Left renal pelvis (tissue), 4 donors: Measurements from ENCODE around the gene DUOXA2. TPM values are rescaled to one million over a fixed set of nuclear protein-coding genes. Genes with fewer than 3 reads are reported as not detected.
"Not testable (repeated sequence)": the region's sequence is repeated elsewhere in the genome, so short reads cannot be mapped to it uniquely, and the experiment has no call there.

Source experiments
- DNase-seq, 4 donors: peaks; one replicate each; pipeline ENCODE4 v3.0.0-alpha.2; 2013; ENCODE audit warnings: low read depth in 4 of 4, low spot score in 3 of 4
- polyA plus RNA-seq, 4 donors: library from polyadenylated mRNA; unstranded; fragments of 120-200 nt; gene quantifications; one replicate each; pipeline ENCODE4 v1.2.1, GENCODE V29; 2013; ENCODE audit not compliant: insufficient read length in 4 of 4

The DUOXA2 gene
- polyA plus RNA-seq, 4 donors, result not detected

GRCh38 chr15:45134046-45134445 is 19.9 kb downstream of the DUOXA2 start:
- no peak for DNase-seq

- no peak for DNase-seq
Measured at GRCh38 chr15:45134682-45135604, 20.8 kb downstream of the DUOXA2 start.

- not testable (repeated sequence) for DNase-seq
Measured at GRCh38 chr15:45135705-45136377, 21.7 kb downstream of the DUOXA2 start.

GRCh38 chr15:45136378-45136764 is 22.2 kb downstream of the DUOXA2 start:
- no peak for DNase-seq

GRCh38 chr15:45137703-45138102 is 23.6 kb downstream of the DUOXA2 start:
- DNase-seq, result no peak

- DNase-seq, result no peak
Measured at GRCh38 chr15:45138814-45139765, 25.0 kb downstream of the DUOXA2 start.

- DNase-seq, result no peak
Measured at GRCh38 chr15:45139770-45140169, 25.6 kb downstream of the DUOXA2 start.

- no peak for DNase-seq
Measured at GRCh38 chr15:45140557-45141250, 26.6 kb downstream of the DUOXA2 start.

- no peak for DNase-seq
Measured at GRCh38 chr15:45141386-45141785, 27.3 kb downstream of the DUOXA2 start.

- DNase-seq, result no peak
Measured at GRCh38 chr15:45143056-45143455, 28.9 kb downstream of the DUOXA2 start.

GRCh38 chr15:45143946-45144345 is 29.8 kb downstream of the DUOXA2 start:
- no peak for DNase-seq

GRCh38 chr15:45144775-45145174 is 30.6 kb downstream of the DUOXA2 start:
- no peak for DNase-seq

- DNase-seq, result no peak
Measured at GRCh38 chr15:45146405-45146804, 32.3 kb downstream of the DUOXA2 start.

- no peak for DNase-seq
Measured at GRCh38 chr15:45147606-45148005, 33.5 kb downstream of the DUOXA2 start.

- DNase-seq, result no peak
Measured at GRCh38 chr15:45148076-45149059, 34.2 kb downstream of the DUOXA2 start.

GRCh38 chr15:45149060-45149459 is 34.9 kb downstream of the DUOXA2 start:
- DNase-seq, result no peak

GRCh38 chr15:45150481-45150880 is 36.4 kb downstream of the DUOXA2 start:
- no peak for DNase-seq

GRCh38 chr15:45150997-45151396 is 36.9 kb downstream of the DUOXA2 start:
- DNase-seq, result no peak
